ENCODE results near the gene PNKP.
A peak's percentile ranks its signal among the peaks of the same experiment; 100 is the strongest.

Gene PNKP

GRCh38 chr19:49876422-49877019 is 9.1 kb upstream of the PNKP start:
- DNase-seq (ENCODE audit: low spot score) = peak; percentile 99

DNA sequence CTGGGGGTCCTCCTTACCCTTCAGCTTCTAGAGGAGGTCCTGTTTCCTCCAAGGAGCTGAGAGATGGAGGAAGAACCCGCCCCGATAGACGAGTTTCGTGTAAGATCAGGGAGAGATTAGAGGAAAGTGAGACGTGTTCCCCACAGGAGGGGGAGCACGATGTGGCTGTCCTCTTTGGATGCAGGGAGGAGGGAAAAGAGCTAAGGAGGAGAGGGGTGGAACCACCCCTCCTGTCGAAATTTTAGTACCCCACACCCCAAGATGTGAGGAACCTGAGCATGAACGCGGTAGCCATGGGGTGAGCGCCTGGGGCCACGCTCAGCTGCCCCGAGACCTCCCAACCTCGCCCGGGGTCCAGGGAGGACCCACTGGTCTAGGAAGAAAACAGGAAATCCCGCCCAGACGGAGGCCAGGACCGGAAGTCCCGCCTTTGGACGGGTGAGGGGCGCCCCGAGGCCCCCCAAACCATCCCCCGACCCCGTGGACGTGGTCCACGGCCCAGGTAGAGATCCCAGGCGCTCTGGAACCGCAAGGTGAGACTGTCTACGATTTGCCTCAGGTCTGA is 8.6 kb upstream of the PNKP start:
- peak; percentile 74 for DNase-seq (ENCODE audit: low spot score)

DNA sequence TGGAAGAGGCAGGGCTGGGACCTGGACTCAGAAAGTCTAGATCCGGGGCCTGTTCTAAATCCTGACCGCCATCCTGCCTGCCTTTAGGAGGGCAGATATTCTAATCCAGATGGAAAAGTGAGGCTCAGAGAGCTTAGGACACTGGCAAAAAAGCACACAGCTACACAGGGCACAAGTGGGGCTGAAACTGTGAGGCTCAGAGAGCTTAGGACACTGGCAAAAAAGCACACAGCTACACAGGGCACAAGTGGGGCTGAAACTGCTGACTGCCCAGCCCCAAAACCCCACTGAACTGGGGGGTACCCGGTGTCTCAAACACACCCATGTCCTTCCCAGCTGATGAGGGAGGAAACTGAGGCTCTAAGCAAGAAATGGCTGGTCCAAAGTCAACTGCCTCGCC is 7.8 kb upstream of the PNKP start:
- no peak for DNase-seq (ENCODE audit: low spot score)

DNA sequence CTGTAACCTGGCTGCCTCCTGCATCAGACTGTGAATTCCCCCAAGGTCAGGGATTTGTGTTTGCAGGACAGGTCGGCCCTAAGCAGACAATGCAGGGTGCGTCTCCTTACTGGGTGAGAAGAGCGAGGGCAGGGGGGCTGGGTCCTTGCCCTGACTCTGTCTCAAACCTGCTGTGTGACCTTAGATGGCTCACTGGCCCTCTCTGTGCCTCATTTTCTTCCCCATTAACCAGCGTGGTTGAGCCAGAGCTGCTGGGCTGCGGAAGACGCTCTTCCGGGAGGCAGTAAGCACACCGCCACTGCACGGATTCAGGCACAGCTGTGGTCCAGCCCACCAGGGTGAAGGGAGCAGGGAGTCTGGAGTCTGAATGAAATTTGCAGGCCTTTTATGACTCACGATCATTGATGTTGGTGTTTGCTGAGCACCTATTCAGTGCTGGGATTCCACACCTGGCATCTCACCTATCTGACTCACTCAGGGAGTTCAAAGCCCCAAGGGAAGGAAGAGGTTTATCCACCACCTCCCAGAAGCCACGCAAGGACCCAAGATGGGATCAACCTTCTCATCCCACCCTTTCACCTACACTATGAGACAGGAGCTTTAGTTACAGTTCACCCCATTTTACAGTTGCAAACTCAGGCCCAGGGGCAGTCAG is 7.3 kb upstream of the PNKP start:
- no peak for DNase-seq (ENCODE audit: low spot score)

DNA sequence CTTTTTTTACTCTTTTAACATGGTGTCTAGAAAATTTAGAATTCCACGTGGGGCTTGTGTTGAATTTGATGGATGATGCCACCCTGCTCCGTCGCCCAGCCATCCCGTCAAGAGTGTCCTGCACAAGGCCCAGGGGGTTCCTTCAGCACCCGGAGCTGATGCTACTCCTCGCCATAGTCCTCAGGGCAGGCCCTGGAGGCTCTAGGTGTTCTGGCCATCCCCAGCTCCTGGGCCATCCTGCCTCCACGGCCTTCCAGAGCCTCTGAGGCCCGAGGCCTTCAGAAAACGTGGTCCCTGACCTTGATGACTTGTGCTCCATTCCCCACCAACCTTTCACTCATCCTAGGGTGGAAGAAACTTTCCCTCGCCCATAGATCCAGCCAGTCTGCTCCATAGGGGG is 6.5 kb upstream of the PNKP start:
- DNase-seq (ENCODE audit: low spot score) = no peak

DNA sequence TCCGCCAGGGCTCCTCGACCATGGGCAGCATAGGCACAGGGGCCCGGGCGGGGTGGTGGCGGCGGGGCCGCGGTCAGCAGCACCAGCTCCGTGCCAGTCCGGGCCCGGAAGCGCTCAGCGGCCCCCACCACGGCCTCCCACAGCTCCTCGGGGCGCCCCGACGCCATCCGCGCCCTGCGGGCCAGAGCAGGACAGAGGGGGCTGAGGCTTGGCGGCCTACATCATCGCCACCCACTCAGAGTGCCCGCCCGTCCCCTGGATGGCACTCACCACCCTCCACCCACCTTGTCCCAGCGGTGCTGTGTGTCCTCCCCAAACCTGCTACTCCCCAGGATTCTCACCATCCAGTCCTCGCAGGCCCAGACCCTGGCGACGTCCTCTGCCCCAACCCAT is 5.7 kb upstream of the PNKP start:
- DNase-seq (ENCODE audit: low spot score) = no peak

GRCh38 chr19:49872245-49873128 is 5.1 kb upstream of the PNKP start:
- DNase-seq (ENCODE audit: low spot score) = no peak

- DNase-seq (ENCODE audit: low spot score) = no peak
Measured at GRCh38 chr19:49871349-49871985, 4.1 kb upstream of the PNKP start.

DNA sequence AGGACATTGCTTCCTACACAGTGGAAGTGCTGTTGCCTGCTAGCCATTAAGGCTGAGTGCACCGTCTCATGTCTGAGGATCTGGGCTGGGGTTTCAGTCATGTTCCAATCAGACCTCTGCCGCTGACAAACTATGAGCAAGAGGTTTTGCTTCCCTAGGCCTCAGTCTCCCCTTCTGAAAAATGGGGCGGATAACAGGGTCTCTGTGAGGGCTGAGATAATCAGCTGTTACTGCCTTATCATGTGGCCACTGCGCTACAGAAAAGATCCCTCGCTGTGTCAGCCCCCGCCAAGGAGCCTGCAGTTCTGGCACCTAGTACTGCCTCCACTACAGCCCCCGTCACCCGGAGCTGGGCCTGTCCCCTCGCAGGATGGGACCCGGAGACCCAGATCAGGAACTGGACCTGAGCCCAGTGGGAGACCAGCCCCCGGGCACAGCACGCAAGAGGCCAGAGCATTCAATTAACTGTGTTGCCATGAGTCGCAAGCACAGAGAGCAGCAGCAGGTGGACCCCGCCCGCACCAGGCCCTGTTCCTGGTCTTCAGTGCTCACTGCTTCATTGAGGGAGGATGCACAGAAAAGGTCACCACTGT is 3.0 kb upstream of the PNKP start:
- no peak for DNase-seq (ENCODE audit: low spot score)

GRCh38 chr19:49869484-49870308 is 2.3 kb upstream of the PNKP start:
- DNase-seq (ENCODE audit: low spot score) = peak; percentile 100

DNA sequence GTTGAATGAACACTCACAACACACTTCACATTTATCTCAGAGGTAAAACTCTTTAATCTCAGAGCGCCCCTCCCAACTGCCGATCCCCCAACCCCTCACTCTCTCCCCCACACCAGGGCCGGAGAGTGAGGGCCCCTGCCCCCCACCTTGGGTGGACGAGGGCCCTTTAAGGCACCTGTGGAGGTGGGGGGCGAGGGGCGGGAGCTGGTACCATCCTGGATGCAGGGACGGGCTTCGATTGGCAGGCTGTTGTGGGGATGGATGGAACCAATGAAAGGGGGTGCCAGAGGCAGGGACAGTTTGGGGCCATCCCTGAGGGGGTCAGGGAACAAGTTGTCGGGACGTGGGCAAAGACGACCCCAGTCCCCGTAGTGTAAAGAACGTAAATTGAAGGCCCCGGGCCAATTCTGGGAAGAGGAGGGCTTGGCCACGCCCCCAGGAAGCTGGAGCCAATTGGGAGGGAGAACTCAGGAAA is 1.7 kb upstream of the PNKP start:
- DNase-seq (ENCODE audit: low spot score) = no peak

DNA sequence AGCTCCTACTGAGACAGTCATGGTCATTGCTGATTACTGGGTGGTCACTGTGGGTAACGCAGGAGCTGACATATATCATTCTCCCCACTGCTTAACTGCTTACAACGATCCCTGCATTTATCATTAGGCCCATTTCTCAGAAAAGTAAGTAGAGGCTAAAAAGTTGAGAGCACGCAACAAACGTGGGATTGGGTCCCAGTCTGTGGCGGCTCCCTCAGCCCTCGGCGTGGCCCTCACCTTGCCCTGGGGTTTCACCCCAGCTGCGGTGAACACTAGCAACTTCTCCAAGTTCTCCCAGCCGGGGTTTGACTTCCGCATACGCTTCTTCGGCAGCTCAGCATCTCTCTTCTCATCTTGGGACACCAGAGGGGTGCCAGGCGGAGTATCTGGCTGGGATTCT is 2.5 kb downstream of the PNKP start:
- no peak for DNase-seq (ENCODE audit: low spot score)

DNA sequence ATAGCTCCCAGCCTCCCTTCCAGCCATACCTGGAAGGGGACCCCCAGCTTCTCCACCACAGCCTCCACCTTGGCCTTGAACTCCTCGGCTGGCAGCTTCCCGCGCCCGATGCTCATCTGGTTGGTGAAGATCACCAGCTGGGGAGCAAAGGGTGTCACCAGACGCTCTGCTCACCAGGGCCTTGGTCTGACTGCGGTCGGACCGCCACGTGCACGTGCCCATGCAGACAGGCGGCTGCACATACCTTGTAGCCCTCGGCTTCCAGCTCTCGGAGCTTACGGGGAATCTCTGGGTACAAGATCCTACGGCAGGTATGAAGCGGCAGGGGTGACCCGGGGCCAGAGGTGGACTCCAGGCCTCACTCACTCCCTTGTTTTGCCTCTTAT is 3.4 kb downstream of the PNKP start:
- no peak for DNase-seq (ENCODE audit: low spot score)

DNA sequence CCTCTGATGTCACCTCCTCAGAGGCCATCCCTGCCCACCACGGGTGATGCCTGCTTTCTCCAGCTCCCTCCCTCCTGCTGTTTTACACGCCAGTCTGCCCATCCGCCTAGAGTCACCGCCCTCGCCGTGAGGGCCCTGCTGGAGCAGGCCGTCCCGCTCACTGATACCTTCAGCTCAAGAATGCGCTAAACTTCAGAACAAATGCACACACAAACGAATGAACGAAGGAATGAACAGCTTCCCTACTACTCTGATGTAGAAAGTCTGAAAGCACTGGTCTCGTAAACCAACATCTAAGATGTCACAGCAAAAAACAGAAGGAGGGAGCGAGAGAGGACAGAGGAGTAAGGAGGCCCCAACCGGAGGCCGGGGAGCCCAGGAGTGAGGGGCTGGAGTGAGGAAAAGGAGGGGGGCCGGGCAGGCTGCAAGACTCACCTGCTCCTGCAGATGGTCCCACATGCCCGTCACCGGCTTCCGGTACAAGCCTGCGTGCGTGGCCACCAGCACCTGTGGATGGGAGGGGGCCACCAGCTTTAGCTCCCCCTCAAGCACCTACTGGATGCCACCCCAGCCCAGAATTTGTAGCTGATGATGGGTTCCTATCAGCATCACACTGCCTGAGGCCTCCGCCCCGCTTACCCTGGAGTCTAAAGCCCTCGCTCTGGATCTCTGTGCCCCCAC is 4.0 kb downstream of the PNKP start:
- no peak for DNase-seq (ENCODE audit: low spot score)

DNA sequence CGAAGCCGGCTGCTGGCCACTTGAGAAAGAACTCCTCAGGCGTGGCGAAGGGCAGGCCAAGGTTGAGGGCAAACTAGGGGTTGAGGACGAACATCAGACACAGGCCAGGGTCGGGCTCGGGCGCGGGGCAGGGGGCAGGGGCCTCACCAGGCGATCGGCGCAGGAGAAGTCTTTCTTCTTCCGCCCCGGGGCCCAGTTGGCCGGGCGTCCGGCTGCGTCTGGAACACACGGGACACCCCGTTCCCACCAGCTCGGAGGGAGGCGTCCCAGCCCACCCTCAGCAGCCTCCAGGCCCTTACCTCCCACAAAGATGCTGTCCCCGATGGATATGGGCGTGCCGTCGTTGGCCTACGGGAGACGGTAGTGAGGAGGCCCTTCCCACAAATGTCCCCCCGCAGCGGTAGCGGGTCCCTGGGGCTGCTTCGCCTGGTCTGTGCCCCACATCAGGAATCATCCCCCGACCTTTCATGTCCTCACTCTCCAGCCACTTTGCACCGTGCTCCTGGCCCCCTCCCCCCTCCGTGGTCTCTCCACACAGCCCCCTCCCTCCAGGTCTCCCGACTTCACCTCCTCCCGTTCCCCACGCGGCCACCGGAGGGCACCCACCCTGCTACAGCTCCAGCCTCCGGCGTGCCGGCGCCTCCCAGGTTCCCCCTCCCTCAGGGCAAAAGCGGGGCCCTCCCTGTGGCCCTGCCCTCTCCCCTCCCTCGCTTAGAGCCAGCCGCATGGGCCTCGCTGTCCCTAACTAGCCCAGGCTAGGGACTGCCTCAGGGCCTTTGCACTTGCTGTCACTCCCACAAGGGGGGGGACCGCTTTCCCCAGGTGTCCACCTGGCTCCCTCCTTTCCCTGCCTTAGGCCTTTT is 4.8 kb downstream of the PNKP start:
- no peak for DNase-seq (ENCODE audit: low spot score)

- DNase-seq (ENCODE audit: low spot score) = no peak
Measured at GRCh38 chr19:49861541-49862378, 5.6 kb downstream of the PNKP start.

- DNase-seq (ENCODE audit: low spot score) = no peak
Measured at GRCh38 chr19:49861107-49861506, 6.3 kb downstream of the PNKP start.

DNA sequence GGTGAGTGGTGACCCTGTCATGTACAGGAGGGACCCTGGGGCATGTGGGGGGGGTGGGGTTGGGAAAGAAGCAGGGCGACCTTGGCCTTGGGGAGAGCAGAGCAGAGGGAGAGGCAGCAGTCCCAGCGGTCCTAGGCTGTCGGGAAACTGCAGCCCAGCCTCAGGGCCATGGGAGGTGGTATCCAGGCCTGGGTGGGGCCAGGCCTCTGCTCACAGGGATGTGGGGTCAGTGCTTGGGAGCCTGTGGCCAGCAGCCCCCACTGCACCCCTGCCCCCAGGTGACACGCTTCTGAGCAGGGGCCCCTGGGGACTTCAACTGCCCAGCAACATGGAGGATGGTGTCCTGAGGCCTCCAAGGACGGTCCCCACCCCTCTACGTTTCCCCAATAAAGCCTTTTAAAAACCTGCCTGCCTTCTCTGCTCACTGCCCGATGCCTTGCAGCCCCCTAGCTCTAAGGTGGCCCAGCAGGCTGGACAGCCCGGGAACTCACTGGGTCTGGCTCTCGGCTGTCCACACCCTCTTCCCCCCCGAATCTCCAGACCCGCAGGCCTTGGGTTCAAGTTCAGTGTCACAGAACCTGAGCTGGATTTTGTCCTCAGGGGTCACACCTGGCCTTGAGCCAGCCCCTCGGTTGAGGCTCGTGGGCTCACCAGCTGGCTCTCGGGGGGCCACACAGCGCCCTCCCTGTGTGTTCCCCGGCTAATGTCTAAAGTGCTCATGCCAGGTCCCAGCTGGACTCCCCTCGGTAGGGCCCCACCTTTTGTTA is 6.9 kb downstream of the PNKP start:
- no peak for DNase-seq (ENCODE audit: low spot score)

Data from Ammon's horn (tissue), 1 donor.